A549 (cell line): Measurements from ENCODE around the gene COL19A1.

Source experiments
- EHF ChIP-seq: fragments of 250-450 bp; sonication (Bioruptor Pico); IDR thresholded peaks from 2 replicates; pipeline ENCODE4 v1.5.0; 2020; ENCODE audit warnings: mild to moderate bottlenecking
- FOXS1 ChIP-seq: fragments of 250-450 bp; sonication (Bioruptor Pico); IDR thresholded peaks from 2 replicates; pipeline ENCODE4 v1.5.0; 2020; ENCODE audit warnings: mild to moderate bottlenecking, moderate library complexity
- POLR2A ChIP-seq: IDR thresholded peaks from 2 replicates; pipeline ENCODE4 v1.6.1; 2012; ENCODE audit warnings: mild to moderate bottlenecking, low read length
- RCOR1 ChIP-seq: fragments of 150-350 bp; IDR thresholded peaks from 2 replicates; pipeline ENCODE4 v1.6.1; 2014; ENCODE audit warnings: antibody characterized with exemption, low read length, low read depth
- TF ChIP-seq, protein P1 (sequence below): fragments of >200 bp; sonication (Bioruptor Twin); formaldehyde crosslinking; IDR thresholded peaks from 3 replicates; pipeline ENCODE4 v1.5.1; 2016
- TF ChIP-seq, protein P2 (sequence below): fragments of 200-600 bp; sonication (generic); IDR thresholded peaks from 2 replicates; pipeline ENCODE4 v1.6.1; 2016; ENCODE audit warnings: antibody characterized with exemption, mild to moderate bottlenecking, moderate library complexity

GRCh38 chr6:69818223-69818930 lies 48.0 kb upstream of the COL19A1 start:
- TF ChIP-seq POLR2A (no peak), FOXS1 (CRISPR knock-in tag) (no peak), EHF (CRISPR knock-in tag) (no peak), RCOR1 (no peak)
- TF ChIP-seq, protein P1, sequence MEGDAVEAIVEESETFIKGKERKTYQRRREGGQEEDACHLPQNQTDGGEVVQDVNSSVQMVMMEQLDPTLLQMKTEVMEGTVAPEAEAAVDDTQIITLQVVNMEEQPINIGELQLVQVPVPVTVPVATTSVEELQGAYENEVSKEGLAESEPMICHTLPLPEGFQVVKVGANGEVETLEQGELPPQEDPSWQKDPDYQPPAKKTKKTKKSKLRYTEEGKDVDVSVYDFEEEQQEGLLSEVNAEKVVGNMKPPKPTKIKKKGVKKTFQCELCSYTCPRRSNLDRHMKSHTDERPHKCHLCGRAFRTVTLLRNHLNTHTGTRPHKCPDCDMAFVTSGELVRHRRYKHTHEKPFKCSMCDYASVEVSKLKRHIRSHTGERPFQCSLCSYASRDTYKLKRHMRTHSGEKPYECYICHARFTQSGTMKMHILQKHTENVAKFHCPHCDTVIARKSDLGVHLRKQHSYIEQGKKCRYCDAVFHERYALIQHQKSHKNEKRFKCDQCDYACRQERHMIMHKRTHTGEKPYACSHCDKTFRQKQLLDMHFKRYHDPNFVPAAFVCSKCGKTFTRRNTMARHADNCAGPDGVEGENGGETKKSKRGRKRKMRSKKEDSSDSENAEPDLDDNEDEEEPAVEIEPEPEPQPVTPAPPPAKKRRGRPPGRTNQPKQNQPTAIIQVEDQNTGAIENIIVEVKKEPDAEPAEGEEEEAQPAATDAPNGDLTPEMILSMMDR = no peak
- TF ChIP-seq, protein P2, sequence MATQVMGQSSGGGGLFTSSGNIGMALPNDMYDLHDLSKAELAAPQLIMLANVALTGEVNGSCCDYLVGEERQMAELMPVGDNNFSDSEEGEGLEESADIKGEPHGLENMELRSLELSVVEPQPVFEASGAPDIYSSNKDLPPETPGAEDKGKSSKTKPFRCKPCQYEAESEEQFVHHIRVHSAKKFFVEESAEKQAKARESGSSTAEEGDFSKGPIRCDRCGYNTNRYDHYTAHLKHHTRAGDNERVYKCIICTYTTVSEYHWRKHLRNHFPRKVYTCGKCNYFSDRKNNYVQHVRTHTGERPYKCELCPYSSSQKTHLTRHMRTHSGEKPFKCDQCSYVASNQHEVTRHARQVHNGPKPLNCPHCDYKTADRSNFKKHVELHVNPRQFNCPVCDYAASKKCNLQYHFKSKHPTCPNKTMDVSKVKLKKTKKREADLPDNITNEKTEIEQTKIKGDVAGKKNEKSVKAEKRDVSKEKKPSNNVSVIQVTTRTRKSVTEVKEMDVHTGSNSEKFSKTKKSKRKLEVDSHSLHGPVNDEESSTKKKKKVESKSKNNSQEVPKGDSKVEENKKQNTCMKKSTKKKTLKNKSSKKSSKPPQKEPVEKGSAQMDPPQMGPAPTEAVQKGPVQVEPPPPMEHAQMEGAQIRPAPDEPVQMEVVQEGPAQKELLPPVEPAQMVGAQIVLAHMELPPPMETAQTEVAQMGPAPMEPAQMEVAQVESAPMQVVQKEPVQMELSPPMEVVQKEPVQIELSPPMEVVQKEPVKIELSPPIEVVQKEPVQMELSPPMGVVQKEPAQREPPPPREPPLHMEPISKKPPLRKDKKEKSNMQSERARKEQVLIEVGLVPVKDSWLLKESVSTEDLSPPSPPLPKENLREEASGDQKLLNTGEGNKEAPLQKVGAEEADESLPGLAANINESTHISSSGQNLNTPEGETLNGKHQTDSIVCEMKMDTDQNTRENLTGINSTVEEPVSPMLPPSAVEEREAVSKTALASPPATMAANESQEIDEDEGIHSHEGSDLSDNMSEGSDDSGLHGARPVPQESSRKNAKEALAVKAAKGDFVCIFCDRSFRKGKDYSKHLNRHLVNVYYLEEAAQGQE = no peak
